DND-41 (cell line): Measurements from ENCODE around the gene CTDP1.

Experiments used
- ATAC-seq: fragments of 200-7000 bp; cut with Tn5 transposase; 3 replicates; pipeline ENCODE4 v1.9.1; 2021; ENCODE audit warnings: low read depth; ENCODE audit not compliant: insufficient read depth
- DNase-seq: peaks from one replicate; pipeline ENCODE4 v3.0.0-alpha.2; 2020
- H2AFZ ChIP-seq: 2 replicates; pipeline ENCODE4 v1.6.0; 2012; ENCODE audit warnings: low read depth, low read length
- H3K27ac ChIP-seq: 2 replicates; pipeline ENCODE4 v1.5.1; 2012; ENCODE audit warnings: low read length, inconsistent platforms
- H3K27me3 ChIP-seq: fragments of 200-600 bp; sonication (generic); 2 replicates; pipeline ENCODE4 v1.6.0; 2012; ENCODE audit warnings: low read length, mild to moderate bottlenecking, inconsistent platforms; ENCODE audit not compliant: insufficient read depth, poor library complexity
- H3K36me3 ChIP-seq: 2 replicates; pipeline ENCODE4 v1.5.1; 2012; ENCODE audit warnings: low read length, inconsistent platforms; ENCODE audit not compliant: insufficient read depth
- H3K4me1 ChIP-seq: 2 replicates; pipeline ENCODE4 v1.5.1; 2012; ENCODE audit warnings: mild to moderate bottlenecking, low read length; ENCODE audit not compliant: insufficient read depth
- H3K4me2 ChIP-seq: 2 replicates; pipeline ENCODE4 v1.6.0; 2012; ENCODE audit warnings: mild to moderate bottlenecking, moderate library complexity, low read length, inconsistent platforms; ENCODE audit not compliant: insufficient read depth
- H3K4me3 ChIP-seq, 2 experiments: fragments of 200-600 bp in 1 of 2; shearing (Covaris generic) in 1 of 2; 2 replicates each; pipeline ENCODE4 v1.5.1; 2012 to 2016; ENCODE audit warnings: inconsistent platforms in 2 of 2, low read length in 2 of 2, mild to moderate bottlenecking in 2 of 2, low read depth in 1 of 2, moderate library complexity in 1 of 2
- H3K79me2 ChIP-seq: 2 replicates; pipeline ENCODE4 v1.6.0; 2012; ENCODE audit warnings: low read length, inconsistent platforms; ENCODE audit not compliant: insufficient read depth
- H3K9ac ChIP-seq: 2 replicates; pipeline ENCODE4 v1.6.0; 2012; ENCODE audit warnings: low read depth, mild to moderate bottlenecking, inconsistent platforms, low read length, moderate library complexity
- H3K9me3 ChIP-seq: 2 replicates; pipeline ENCODE4 v1.5.1; 2012; ENCODE audit warnings: low read length, moderate library complexity, mild to moderate bottlenecking, inconsistent platforms; ENCODE audit not compliant: insufficient read depth, severe bottlenecking
- H4K20me1 ChIP-seq: 2 replicates; pipeline ENCODE4 v1.6.0; 2012; ENCODE audit warnings: low read length; ENCODE audit not compliant: insufficient read depth
- EZH2 ChIP-seq: IDR thresholded peaks from 3 replicates; pipeline ENCODE4 v1.6.1; 2012; ENCODE audit warnings: borderline replicate concordance, low read depth, mild to moderate bottlenecking, moderate library complexity, low read length, inconsistent platforms; ENCODE audit not compliant: severe bottlenecking
- TF ChIP-seq, protein P1 (sequence below): IDR thresholded peaks from 2 replicates; pipeline ENCODE4 v1.5.1; 2012; ENCODE audit warnings: borderline replicate concordance, low read length, moderate library complexity, mild to moderate bottlenecking; ENCODE audit not compliant: poor library complexity, severe bottlenecking; ENCODE audit errors: extremely low read depth

The CTDP1 gene

DNA sequence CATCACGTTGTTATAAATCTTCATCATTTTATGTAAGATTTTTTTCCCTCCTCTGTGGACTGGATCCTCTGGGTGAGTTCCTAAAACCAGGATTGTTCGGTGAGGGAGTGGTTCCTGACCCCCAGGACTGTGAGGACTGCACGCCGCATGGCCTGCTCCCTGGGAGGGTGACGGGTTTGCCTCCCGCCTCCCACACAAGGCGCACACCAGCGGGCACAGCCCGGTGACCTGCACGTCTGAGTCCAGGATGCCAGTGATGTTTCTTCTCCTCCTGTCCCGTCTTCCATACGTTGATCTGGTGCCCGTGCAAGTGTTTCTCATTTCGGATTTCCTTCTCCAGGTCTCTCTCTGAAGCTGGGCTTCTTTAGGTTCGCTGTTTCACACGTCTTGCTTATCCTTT, 27.1 kb downstream of the CTDP1 start:
- H3K4me1 ChIP-seq, result no peaks in the 10 kb centered on the region
- H4K20me1 ChIP-seq, result peaks cover 47% of the 10 kb centered on the region
- no peak overlapping the region for H2AFZ ChIP-seq
- DNase-seq (no peak), ATAC-seq (no peak)
- peaks cover 87% of the 10 kb centered on the region for H3K36me3 ChIP-seq
- H3K9me3 ChIP-seq, result no peaks in the 10 kb centered on the region
- no peak overlapping the region for H3K4me3 ChIP-seq
- H3K27ac ChIP-seq, result no peak overlapping the region
- no peaks in the 10 kb centered on the region for H3K27me3 ChIP-seq
- no peak for TF ChIP-seq EZH2
- TF ChIP-seq, protein P1, sequence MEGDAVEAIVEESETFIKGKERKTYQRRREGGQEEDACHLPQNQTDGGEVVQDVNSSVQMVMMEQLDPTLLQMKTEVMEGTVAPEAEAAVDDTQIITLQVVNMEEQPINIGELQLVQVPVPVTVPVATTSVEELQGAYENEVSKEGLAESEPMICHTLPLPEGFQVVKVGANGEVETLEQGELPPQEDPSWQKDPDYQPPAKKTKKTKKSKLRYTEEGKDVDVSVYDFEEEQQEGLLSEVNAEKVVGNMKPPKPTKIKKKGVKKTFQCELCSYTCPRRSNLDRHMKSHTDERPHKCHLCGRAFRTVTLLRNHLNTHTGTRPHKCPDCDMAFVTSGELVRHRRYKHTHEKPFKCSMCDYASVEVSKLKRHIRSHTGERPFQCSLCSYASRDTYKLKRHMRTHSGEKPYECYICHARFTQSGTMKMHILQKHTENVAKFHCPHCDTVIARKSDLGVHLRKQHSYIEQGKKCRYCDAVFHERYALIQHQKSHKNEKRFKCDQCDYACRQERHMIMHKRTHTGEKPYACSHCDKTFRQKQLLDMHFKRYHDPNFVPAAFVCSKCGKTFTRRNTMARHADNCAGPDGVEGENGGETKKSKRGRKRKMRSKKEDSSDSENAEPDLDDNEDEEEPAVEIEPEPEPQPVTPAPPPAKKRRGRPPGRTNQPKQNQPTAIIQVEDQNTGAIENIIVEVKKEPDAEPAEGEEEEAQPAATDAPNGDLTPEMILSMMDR, result no peak
- peaks cover 31% of the 10 kb centered on the region for H3K79me2 ChIP-seq
- no peak overlapping the region for H3K4me2 ChIP-seq
- no peak overlapping the region for H3K9ac ChIP-seq

DNA sequence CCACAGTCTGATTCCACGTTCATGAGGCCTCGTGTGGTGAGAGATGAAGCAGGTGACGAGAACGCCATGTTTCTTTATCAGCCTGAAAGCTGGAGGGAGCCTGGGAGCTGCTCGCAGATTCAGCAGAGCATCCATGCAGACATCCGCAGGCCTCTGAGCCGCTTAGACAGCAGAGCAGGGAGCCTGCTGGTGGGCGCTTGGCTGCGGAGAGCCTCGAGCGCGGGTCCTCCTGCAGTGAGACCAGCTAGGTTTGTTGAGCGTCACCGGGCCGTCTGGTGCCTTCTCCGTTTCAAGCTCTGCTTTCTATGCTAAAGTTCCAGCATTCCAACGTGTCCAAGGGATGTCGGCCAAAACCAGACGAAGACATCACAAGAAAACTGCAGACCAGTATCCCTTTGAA, 27.6 kb downstream of the CTDP1 start:
- H3K36me3 ChIP-seq, result peaks cover 89% of the 10 kb centered on the region
- no peak overlapping the region for H2AFZ ChIP-seq
- H4K20me1 ChIP-seq, result peaks cover 42% of the 10 kb centered on the region
- ATAC-seq (no peak), DNase-seq (no peak)
- H3K27ac ChIP-seq, result no peak overlapping the region
- no peaks in the 10 kb centered on the region for H3K9me3 ChIP-seq
- no peak overlapping the region for H3K4me3 ChIP-seq
- no peak overlapping the region for H3K4me2 ChIP-seq
- H3K79me2 ChIP-seq, result peaks cover 31% of the 10 kb centered on the region
- no peak for TF ChIP-seq EZH2
- TF ChIP-seq, protein P1, result no peak
- H3K27me3 ChIP-seq, result no peaks in the 10 kb centered on the region
- H3K4me1 ChIP-seq, result no peaks in the 10 kb centered on the region
- no peak overlapping the region for H3K9ac ChIP-seq

DNA sequence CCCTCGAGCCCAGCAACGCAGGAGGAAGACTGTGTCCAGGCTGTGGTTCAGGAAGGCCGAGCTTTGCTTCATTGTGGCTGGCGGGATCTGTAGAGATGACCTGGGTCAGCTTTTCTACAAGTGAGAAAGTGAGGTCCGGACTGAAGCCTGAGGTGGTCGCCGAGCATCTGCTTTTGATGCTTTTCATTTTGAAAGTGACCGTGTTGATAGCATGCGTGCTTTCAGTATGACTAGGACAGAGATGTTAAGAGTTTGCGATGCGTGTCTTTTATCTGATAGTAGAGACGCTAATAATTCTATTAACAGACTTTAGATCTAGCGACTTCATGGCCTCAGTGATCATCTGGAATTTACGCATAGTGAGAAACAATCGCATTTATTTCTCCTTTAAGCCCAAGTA, 28.1 kb downstream of the CTDP1 start:
- Histone ChIP-seq H3K36me3 (peaks cover 92% of the 10 kb centered on the region), H3K4me1 (no peaks in the 10 kb centered on the region), H4K20me1 (peaks cover 42% of the 10 kb centered on the region), H3K27ac (no peak overlapping the region), H2AFZ (no peak overlapping the region), H3K27me3 (no peaks in the 10 kb centered on the region), H3K9ac (no peak overlapping the region), H3K79me2 (peaks cover 31% of the 10 kb centered on the region), H3K4me2 (no peak overlapping the region), H3K9me3 (no peaks in the 10 kb centered on the region), H3K4me3 (no peak overlapping the region)
- DNase-seq (no peak), ATAC-seq (no peak)
- TF ChIP-seq EZH2, result no peak
- TF ChIP-seq, protein P1, result no peak

DNA sequence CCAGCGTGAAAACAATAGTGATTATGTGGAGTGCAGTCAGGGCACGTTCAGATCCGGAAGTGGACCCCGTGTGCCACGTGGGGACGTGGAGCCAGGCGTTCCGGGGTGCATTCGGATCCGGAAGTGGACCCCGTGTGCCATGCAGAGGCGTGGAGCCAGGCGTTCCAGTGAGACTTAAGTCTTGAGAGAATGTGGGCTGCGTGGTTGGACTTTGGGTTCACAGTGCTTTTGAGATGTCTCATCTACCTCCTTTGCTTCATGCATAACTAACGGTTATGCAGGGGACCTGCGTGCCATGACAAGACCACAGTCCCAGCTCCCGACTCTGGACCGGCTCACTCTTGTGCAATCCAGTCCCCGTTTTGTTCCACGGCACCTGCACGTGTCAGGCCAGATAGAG, 28.8 kb downstream of the CTDP1 start:
- H4K20me1 ChIP-seq, result peaks cover 35% of the 10 kb centered on the region
- H3K9me3 ChIP-seq, result no peaks in the 10 kb centered on the region
- no peak overlapping the region for H3K27ac ChIP-seq
- DNase-seq, result no peak
- H3K79me2 ChIP-seq, result peaks cover 23% of the 10 kb centered on the region
- H3K9ac ChIP-seq, result no peak overlapping the region
- no peak for ATAC-seq
- no peak overlapping the region for H3K4me2 ChIP-seq
- H3K4me3 ChIP-seq, result no peak overlapping the region
- peaks cover 93% of the 10 kb centered on the region for H3K36me3 ChIP-seq
- no peak overlapping the region for H2AFZ ChIP-seq
- TF ChIP-seq, protein P1, result no peak
- no peak for TF ChIP-seq EZH2
- no peaks in the 10 kb centered on the region for H3K4me1 ChIP-seq
- H3K27me3 ChIP-seq, result no peaks in the 10 kb centered on the region
